GM19438 (cell line): Measurements from ENCODE around the gene SRGAP3.

ENCODE experiments used
- ATAC-seq: cut with Tn5 transposase; IDR thresholded peaks from one replicate; pipeline ENCODE4 v1.9.1; 2021; ENCODE audit warnings: low read depth; ENCODE audit not compliant: unreplicated experiment

The SRGAP3 gene

GRCh38 chr3:9032231-9032777, 217.1 kb downstream of the SRGAP3 start:
- no peak for ATAC-seq

- ATAC-seq, result no peak
Observed at GRCh38 chr3:9030034-9030433, 219.4 kb downstream of the SRGAP3 start.

GRCh38 chr3:9028134-9028533, 221.3 kb downstream of the SRGAP3 start:
- ATAC-seq, result no peak

- ATAC-seq, result no peak
Observed at GRCh38 chr3:9026320-9027045, 223.0 kb downstream of the SRGAP3 start.

- no peak for ATAC-seq
Observed at GRCh38 chr3:9024341-9024740, 225.1 kb downstream of the SRGAP3 start.

- no peak for ATAC-seq
Observed at GRCh38 chr3:9023226-9023590, 226.2 kb downstream of the SRGAP3 start.

GRCh38 chr3:9022305-9023225, 226.9 kb downstream of the SRGAP3 start:
- no peak for ATAC-seq

- ATAC-seq, result no peak
Observed at GRCh38 chr3:9021271-9022009, 228.0 kb downstream of the SRGAP3 start.

GRCh38 chr3:9020426-9020825, 229.0 kb downstream of the SRGAP3 start:
- no peak for ATAC-seq

GRCh38 chr3:9019259-9019961, 230.0 kb downstream of the SRGAP3 start:
- no peak for ATAC-seq

- no peak for ATAC-seq
Observed at GRCh38 chr3:9015250-9015649, 234.2 kb downstream of the SRGAP3 start.

- no peak for ATAC-seq
Observed at GRCh38 chr3:9013782-9014563, 235.5 kb downstream of the SRGAP3 start.

- ATAC-seq, result no peak
Observed at GRCh38 chr3:9012521-9012920, 236.9 kb downstream of the SRGAP3 start.

- ATAC-seq, result no peak
Observed at GRCh38 chr3:9009976-9010545, 239.4 kb downstream of the SRGAP3 start.

GRCh38 chr3:9008550-9009255, 240.7 kb downstream of the SRGAP3 start:
- ATAC-seq, result no peak

- no peak for ATAC-seq
Observed at GRCh38 chr3:9007928-9008327, 241.5 kb downstream of the SRGAP3 start.

- ATAC-seq, result no peak
Observed at GRCh38 chr3:9007213-9007612, 242.2 kb downstream of the SRGAP3 start.

- ATAC-seq, result no peak
Observed at GRCh38 chr3:9000041-9000440, 249.4 kb downstream of the SRGAP3 start.

GRCh38 chr3:8997151-8997550, 252.3 kb downstream of the SRGAP3 start:
- no peak for ATAC-seq
